HEK293 (cell line): ENCODE measurements around the gene UBE2G2.

ENCODE experiments used
- CTCF ChIA-PET: fragments of 350-600 bp; formaldehyde crosslinking; extraction: SDS; loops from one replicate; lab custom pipeline; 2021; ENCODE audit warnings: antibody characterized with exemption; lab: Yijun Ruan, JAX
- POLR2A ChIA-PET: fragments of 300-600 bp; formaldehyde crosslinking; extraction: SDS; loops from one replicate; lab custom pipeline; 2020; ENCODE audit warnings: antibody characterized with exemption, inconsistent platforms; lab: Yijun Ruan, JAX
- H3K27ac ChIP-seq: fragments of 200-500 bp; sonication (Bioruptor generic); 2 replicates; pipeline ENCODE4 v1.5.1; 2014; ENCODE audit warnings: low read depth, low read length, control low read depth, inconsistent platforms; ENCODE audit errors: extremely low read depth
- H3K36me3 ChIP-seq, 2 experiments: fragments of 200-500 bp in 1 of 2; sonication (Bioruptor generic) in 1 of 2; 1 replicate in 1 of 2; 2 replicates in 1 of 2; pipeline ENCODE4 v1.5.1; 2014 to 2017; ENCODE audit warnings: inconsistent platforms in 2 of 2, low read length in 2 of 2; ENCODE audit not compliant: control insufficient read depth in 2 of 2, insufficient read depth in 1 of 2
- H3K4me1 ChIP-seq: fragments of 200-500 bp; sonication (Bioruptor generic); 2 replicates; pipeline ENCODE4 v1.5.1; 2014; ENCODE audit warnings: mild to moderate bottlenecking, low read length, inconsistent platforms; ENCODE audit not compliant: control insufficient read depth, insufficient read depth
- H3K4me3 ChIP-seq: 2 replicates; pipeline ENCODE4 v1.5.1; 2011; ENCODE audit warnings: low read depth, mild to moderate bottlenecking, control low read depth, low read length, moderate library complexity
- H3K9me3 ChIP-seq: fragments of 200-500 bp; sonication (Bioruptor generic); 2 replicates; pipeline ENCODE4 v1.5.1; 2014; ENCODE audit warnings: low read depth, low read length, inconsistent platforms; ENCODE audit not compliant: control insufficient read depth, insufficient read depth
- EGR2 ChIP-seq: fragments of 450-650 bp; formaldehyde crosslinking; IDR thresholded peaks from 2 replicates; pipeline ENCODE4 v1.5.1; 2016; ENCODE audit warnings: low read depth, missing biosample characterization, missing genetic modification characterization
- KLF1 ChIP-seq: fragments of 450-650 bp; formaldehyde crosslinking; IDR thresholded peaks from 2 replicates; pipeline ENCODE4 v1.5.1; 2016; ENCODE audit warnings: missing biosample characterization, missing genetic modification characterization
- KLF17 ChIP-seq: fragments of 450-650 bp; formaldehyde crosslinking; IDR thresholded peaks from 2 replicates; pipeline ENCODE4 v1.5.1; 2016; ENCODE audit warnings: missing biosample characterization, missing genetic modification characterization
- KLF8 ChIP-seq: fragments of 450-650 bp; formaldehyde crosslinking; IDR thresholded peaks from 2 replicates; pipeline ENCODE4 v1.5.1; 2016; ENCODE audit warnings: missing biosample characterization, missing genetic modification characterization
- KLF9 ChIP-seq: fragments of 450-650 bp; formaldehyde crosslinking; IDR thresholded peaks from 2 replicates; pipeline ENCODE4 v1.5.1; 2016; ENCODE audit warnings: missing biosample characterization, missing genetic modification characterization, low read depth
- PATZ1 ChIP-seq: fragments of 450-650 bp; formaldehyde crosslinking; IDR thresholded peaks from 2 replicates; pipeline ENCODE4 v1.5.1; 2016; ENCODE audit warnings: missing biosample characterization, missing genetic modification characterization
- RBAK ChIP-seq: fragments of 450-650 bp; formaldehyde crosslinking; IDR thresholded peaks from 2 replicates; pipeline ENCODE4 v1.5.1; 2016; ENCODE audit warnings: missing biosample characterization, missing genetic modification characterization
- SCRT2 ChIP-seq: fragments of 450-650 bp; formaldehyde crosslinking; IDR thresholded peaks from 2 replicates; pipeline ENCODE4 v1.5.1; 2016; ENCODE audit warnings: missing biosample characterization, missing genetic modification characterization
- TCF7L2 ChIP-seq: IDR thresholded peaks from 2 replicates; pipeline ENCODE4 v1.6.1; 2011; ENCODE audit warnings: low read depth, mild to moderate bottlenecking, inconsistent platforms, low read length, moderate library complexity, borderline replicate concordance
- ZBTB48 ChIP-seq: fragments of 450-650 bp; formaldehyde crosslinking; IDR thresholded peaks from 2 replicates; pipeline ENCODE4 v1.5.1; 2016; ENCODE audit warnings: missing biosample characterization, missing genetic modification characterization
- ZFHX2 ChIP-seq: fragments of 450-650 bp; formaldehyde crosslinking; conservative IDR thresholded peaks from 2 replicates; pipeline ENCODE4 v1.5.1; 2016; ENCODE audit warnings: missing biosample characterization, missing genetic modification characterization
- ZNF214 ChIP-seq: fragments of 450-650 bp; formaldehyde crosslinking; IDR thresholded peaks from 2 replicates; pipeline ENCODE4 v1.5.1; 2017; ENCODE audit warnings: missing biosample characterization, mild to moderate bottlenecking, missing genetic modification characterization, borderline replicate concordance
- ZNF239 ChIP-seq: fragments of 450-650 bp; formaldehyde crosslinking; IDR thresholded peaks from 2 replicates; pipeline ENCODE4 v1.5.1; 2016; ENCODE audit warnings: missing biosample characterization, missing genetic modification characterization
- ZNF24 ChIP-seq: fragments of 450-650 bp; formaldehyde crosslinking; IDR thresholded peaks from 2 replicates; pipeline ENCODE4 v1.5.1; 2016; ENCODE audit warnings: missing biosample characterization, missing genetic modification characterization
- ZNF404 ChIP-seq: fragments of 450-650 bp; formaldehyde crosslinking; IDR thresholded peaks from 2 replicates; pipeline ENCODE4 v1.5.1; 2017; ENCODE audit warnings: missing biosample characterization, missing genetic modification characterization
- ZNF488 ChIP-seq: fragments of 450-650 bp; formaldehyde crosslinking; IDR thresholded peaks from 2 replicates; pipeline ENCODE4 v1.5.1; 2016; ENCODE audit warnings: missing biosample characterization, missing genetic modification characterization
- TF ChIP-seq, protein P1 (sequence below): fragments of 450-650 bp; formaldehyde crosslinking; IDR thresholded peaks from 2 replicates; pipeline ENCODE4 v1.5.1; 2017; ENCODE audit warnings: missing biosample characterization, missing genetic modification characterization

The UBE2G2 gene

GRCh38 chr21:44763050-44763378 lies 38.6 kb downstream of the UBE2G2 start (continued):
- TF ChIP-seq ZNF24 (no peak), KLF17 (tag by site-specific recombination) (no peak), RBAK (tag by site-specific recombination) (no peak), ZBTB48 (no peak)

DNA sequence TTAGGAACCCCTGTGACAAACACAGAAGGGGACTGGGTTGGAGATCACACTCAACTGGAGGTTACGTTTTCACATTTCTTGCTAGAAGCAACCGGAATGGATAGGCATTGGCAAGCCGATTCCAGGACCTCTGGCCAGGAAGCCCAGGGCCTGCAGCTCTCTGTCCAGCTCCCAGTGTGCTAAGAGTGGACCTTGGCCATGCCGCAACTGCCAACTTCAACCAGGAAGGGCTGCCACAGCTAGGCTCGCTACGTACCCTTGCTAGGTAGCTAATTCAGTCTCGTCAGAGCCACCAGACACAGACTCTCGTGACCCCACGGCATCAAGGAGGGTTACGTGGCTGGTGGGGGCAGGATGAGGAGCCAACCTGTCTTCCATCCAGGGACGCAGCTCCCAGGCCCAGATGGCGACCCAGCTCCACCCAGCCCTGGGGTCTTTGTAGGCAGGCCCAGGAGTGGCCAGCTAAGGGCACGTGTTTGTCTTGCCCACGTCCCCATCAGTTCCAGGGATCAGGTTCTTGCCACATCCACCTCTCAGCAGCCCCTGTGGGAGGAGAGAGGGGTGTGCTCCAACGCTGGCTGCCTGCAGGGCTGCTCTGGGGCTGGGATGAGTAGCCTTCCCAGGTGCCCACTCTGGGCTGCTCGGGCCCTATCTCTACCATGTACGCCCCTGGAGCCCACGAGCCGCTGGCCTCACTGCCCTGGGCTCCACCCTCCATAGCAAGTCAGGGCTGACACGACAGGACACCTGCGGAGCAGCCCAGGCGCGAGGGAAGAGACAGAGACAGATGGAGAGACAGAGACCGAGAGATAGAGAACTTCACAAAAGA lies 39.2 kb downstream of the UBE2G2 start:
- CTCF ChIA-PET = interaction anchor here (0.5 to 1.1 kb wide), 6 partner anchors 27 to 279 kb away, joined by 3 to 4 read pairs (median 3); partner anchors contain the start of gene UBE2G2
- H3K36me3 ChIP-seq = no peaks in the 10 kb centered on the region
- TF ChIP-seq ZNF488 (tag by site-specific recombination) (no peak), SCRT2 (peak; percentile 58), ZNF404 (tag by site-specific recombination) (no peak), ZNF214 (tag by site-specific recombination) (no peak)
- TF ChIP-seq, protein P1, sequence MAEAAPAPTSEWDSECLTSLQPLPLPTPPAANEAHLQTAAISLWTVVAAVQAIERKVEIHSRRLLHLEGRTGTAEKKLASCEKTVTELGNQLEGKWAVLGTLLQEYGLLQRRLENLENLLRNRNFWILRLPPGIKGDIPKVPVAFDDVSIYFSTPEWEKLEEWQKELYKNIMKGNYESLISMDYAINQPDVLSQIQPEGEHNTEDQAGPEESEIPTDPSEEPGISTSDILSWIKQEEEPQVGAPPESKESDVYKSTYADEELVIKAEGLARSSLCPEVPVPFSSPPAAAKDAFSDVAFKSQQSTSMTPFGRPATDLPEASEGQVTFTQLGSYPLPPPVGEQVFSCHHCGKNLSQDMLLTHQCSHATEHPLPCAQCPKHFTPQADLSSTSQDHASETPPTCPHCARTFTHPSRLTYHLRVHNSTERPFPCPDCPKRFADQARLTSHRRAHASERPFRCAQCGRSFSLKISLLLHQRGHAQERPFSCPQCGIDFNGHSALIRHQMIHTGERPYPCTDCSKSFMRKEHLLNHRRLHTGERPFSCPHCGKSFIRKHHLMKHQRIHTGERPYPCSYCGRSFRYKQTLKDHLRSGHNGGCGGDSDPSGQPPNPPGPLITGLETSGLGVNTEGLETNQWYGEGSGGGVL (tag by site-specific recombination) = no peak
- TF ChIP-seq, all 188 proteins: peak for 1
- Histone ChIP-seq H3K27ac (no peak overlapping the region), H3K4me3 (no peak overlapping the region), H3K4me1 (no peaks in the 10 kb centered on the region), H3K9me3 (no peaks in the 10 kb centered on the region)
- POLR2A ChIA-PET = no interaction called here

DNA sequence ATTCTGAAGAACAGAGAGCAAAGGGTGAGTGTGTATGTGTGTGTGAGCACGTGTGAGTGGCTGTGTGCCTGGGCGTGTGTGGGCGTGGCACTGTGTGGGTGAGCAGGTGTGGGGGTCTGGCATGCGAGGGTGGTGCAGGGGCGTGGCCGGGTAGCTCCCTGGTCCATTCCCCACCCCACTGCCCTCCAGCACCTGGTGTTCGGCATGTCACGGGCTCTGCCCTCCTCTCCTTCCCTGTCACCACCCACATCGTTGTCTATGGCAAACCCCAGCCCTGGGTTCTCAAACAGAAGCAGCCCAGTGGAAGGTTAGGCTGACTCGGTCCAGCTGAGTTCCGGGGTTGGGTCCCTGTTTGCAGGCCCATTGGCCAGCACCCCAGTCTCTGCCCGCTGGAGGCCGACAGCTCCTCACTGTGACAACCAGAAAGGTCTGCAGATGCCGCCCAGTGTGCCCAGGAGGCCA lies 39.8 kb downstream of the UBE2G2 start:
- CTCF ChIA-PET = interaction anchor here (0.5 to 1.7 kb wide), 6 partner anchors 13 to 278 kb away, joined by 3 to 5 read pairs (median 3); partner anchors contain the start of gene UBE2G2
- H3K9me3 ChIP-seq = no peaks in the 10 kb centered on the region
- POLR2A ChIA-PET = no interaction called here
- TF ChIP-seq ZNF239 (tag by site-specific recombination) = no peak
- peak; percentile 98 for TF ChIP-seq EGR2
- peak; percentile 74 for TF ChIP-seq KLF9 (tag by site-specific recombination)
- no peak for TF ChIP-seq TCF7L2
- TF ChIP-seq PATZ1 (tag by site-specific recombination) = 0 out of 2 replicates have a peak, but pooled peaks have one; percentile 12
- peak; percentile 98 for TF ChIP-seq ZFHX2 (tag by site-specific recombination)
- TF ChIP-seq KLF1 = peak; percentile 100
- TF ChIP-seq KLF8 (tag by site-specific recombination) = peak; percentile 81
- H3K4me3 ChIP-seq = no peak overlapping the region
- H3K36me3 ChIP-seq = no peaks in the 10 kb centered on the region
- no peak overlapping the region for H3K27ac ChIP-seq
- H3K4me1 ChIP-seq = no peaks in the 10 kb centered on the region
